ENCODE measurements around the gene GTF3C5.

- TF ChIP-seq EZH2 (IDR thresholded peaks at IDR 0.05) (no peak), POLR2AphosphoS5 (IDR thresholded peaks at IDR 0.05; ENCODE audit: borderline replicate concordance, low read depth, low read length) (no peak)
Measured at GRCh38 chr9:133005957-133006356, 24.8 kb upstream of the GTF3C5 start.
